Adrenal gland (tissue), 5 donors: Measurements from ENCODE around the gene RBM19.

Experiments
- CTCF ChIP-seq, 6 experiments: fragments of 450-650 bp in 4 of 6; fragments of 200-600 bp in 2 of 6; sonication (generic) in 1 of 6; IDR thresholded peaks; 1 replicate in 5 of 6; 2 replicates in 1 of 6; pipeline versions ENCODE4 v1.5.1 to v1.8.0; 2016 to 2021; ENCODE audit warnings: antibody characterized with exemption in 6 of 6, mild to moderate bottlenecking in 2 of 6, moderate library complexity in 1 of 6
- POLR2A ChIP-seq, 2 donors: fragments of 450-650 bp; IDR thresholded peaks; one replicate each; pipeline ENCODE4 v1.6.1; 2017; ENCODE audit warnings: antibody characterized with exemption in 2 of 2, mild to moderate bottlenecking in 2 of 2, moderate library complexity in 1 of 2
- donor health status: DM: no; HTN: no; CAD: no.

- no peak for TF ChIP-seq CTCF (IDR thresholded peaks at IDR 0.05)
- no peak for TF ChIP-seq POLR2A (IDR thresholded peaks at IDR 0.05)
Measured at GRCh38 chr12:113782873-113783272, 183.3 kb downstream of the RBM19 start.
